ENCODE data around the gene MACROD2. TPM values are rescaled to one million over a fixed set of nuclear protein-coding genes. Genes with fewer than 3 reads are reported as not detected.

MACROD2 gene
- total RNA-seq, 1 experiment from 2014 or later: 1.6 TPM

DNA sequence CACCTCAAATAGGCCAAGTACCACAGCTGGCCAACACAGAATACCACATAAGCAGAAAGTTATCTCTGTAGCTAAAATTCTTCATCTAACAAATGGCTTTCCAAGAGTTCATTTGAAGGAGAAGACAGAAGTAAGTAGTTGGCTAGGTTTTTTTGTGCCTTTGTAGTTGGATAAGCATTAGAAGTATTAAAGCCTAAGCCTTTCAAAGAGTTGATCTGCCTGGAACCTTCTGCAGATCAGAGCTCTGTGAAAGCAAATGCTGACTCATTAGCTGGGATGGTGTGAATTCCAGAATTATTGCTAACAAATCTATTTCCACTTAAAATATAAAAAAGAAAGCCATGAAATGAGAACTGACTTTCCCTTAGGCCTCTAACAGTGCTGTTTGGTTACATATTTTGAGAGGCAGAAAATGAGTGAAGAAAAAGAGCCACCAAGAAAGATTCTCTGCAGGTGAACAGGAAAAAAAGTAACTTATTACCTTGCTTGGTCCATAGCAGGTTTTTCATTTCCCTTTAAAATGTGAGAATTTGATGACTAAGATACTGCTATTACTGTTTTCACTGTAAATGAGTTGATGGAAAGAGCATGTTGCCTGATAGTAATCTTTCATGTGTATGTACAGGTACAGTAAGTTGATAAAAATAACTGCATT lies 1105.3 kb downstream of the MACROD2 start:
- Histone ChIP-seq H4K91ac (ENCODE audit: insufficient read length, low read depth, low read length) (no peak overlapping the region), H3K27me3 (ENCODE audit: insufficient read depth, low read length) (no peaks in the 10 kb centered on the region), H2BK20ac (ENCODE audit: low read depth, low read length, poor library complexity, severe bottlenecking) (no peak overlapping the region), H3T11ph (ENCODE audit: low read length) (no peak overlapping the region), H3K27ac (ENCODE audit: insufficient read length, low read depth, low read length) (no peak overlapping the region), H3K56ac (ENCODE audit: insufficient read length, low read depth, low read length) (no peak overlapping the region), H2AK5ac (ENCODE audit: insufficient read length, low read length) (no peak overlapping the region), H2BK12ac (ENCODE audit: insufficient read length, low read depth, low read length) (no peak overlapping the region), H3K23me2 (ENCODE audit: insufficient read length, low read depth, low read length, poor library complexity, severe bottlenecking) (no peaks in the 10 kb centered on the region), H2BK15ac (ENCODE audit: low read depth, low read length) (no peak overlapping the region), H3K79me2 (ENCODE audit: insufficient read depth, low read length) (no peaks in the 10 kb centered on the region), H2BK120ac (ENCODE audit: low read depth, low read length, poor library complexity, severe bottlenecking) (no peak overlapping the region), H4K5ac (ENCODE audit: insufficient read length, low read depth, low read length) (no peak overlapping the region), H3K9ac (ENCODE audit: extremely low read depth, insufficient read length, low read length) (no peak overlapping the region), H4K20me1 (ENCODE audit: control insufficient read depth, insufficient read depth, insufficient read length) (no peaks in the 10 kb centered on the region), H2AFZ (ENCODE audit: low read length) (no peak overlapping the region), H4K8ac (replicated peaks; ENCODE audit: insufficient read length, low read depth, low read length) (no peak overlapping the region), H3K4ac (ENCODE audit: low read depth, low read length) (no peak overlapping the region), H3K18ac (ENCODE audit: insufficient read length, low read depth, low read length) (no peak overlapping the region), H3K4me2 (ENCODE audit: insufficient read depth, insufficient read length, low read length) (no peak overlapping the region), H2BK5ac (ENCODE audit: insufficient read length, low read length) (no peak overlapping the region), H3K14ac (ENCODE audit: insufficient read depth, low read length) (no peak overlapping the region), H3K23ac (ENCODE audit: insufficient read length, low read depth, low read length) (no peak overlapping the region), H3K79me1 (ENCODE audit: insufficient read depth, low read depth, low read length, poor library complexity, severe bottlenecking) (no peaks in the 10 kb centered on the region), H3K9me3 (ENCODE audit: control insufficient read depth, low read depth, low read length) (no peaks in the 10 kb centered on the region), H3K4me1 (ENCODE audit: insufficient read depth, low read length) (no peaks in the 10 kb centered on the region)
- Mint-ChIP-seq H3K4me1 (no peaks in the 10 kb centered on the region), H3K36me3 (ENCODE audit: insufficient read depth in 1 of 3, low read depth in 3 of 3) (no peaks in the 10 kb centered on the region), H3K9me3 (peaks cover 0 to 4% of the 10 kb centered on the region in 2 experiments; a peak in 2 of 5 replicates), H3K4me3 (no peak overlapping the region), H3K27me3 (ENCODE audit: low read depth) (no peaks in the 10 kb centered on the region), H3K27ac (no peak overlapping the region)
- DNase-seq: no peak
- no peak for TF ChIP-seq CTCF (conservative IDR thresholded peaks at IDR 0.05)

Measured in H9 (cell line).